Osteocyte (in vitro differentiated cells): ENCODE measurements around the gene RAB44. TPM values are rescaled to one million over a fixed set of nuclear protein-coding genes. Genes with fewer than 3 reads are reported as not detected.

Source experiments
- DNase-seq: peaks from one replicate; pipeline ENCODE4 v3.0.0; 2021; ENCODE audit warnings: mixed read lengths; ENCODE audit not compliant: unreplicated experiment; ENCODE audit errors: extremely low spot score
- H3K27ac Mint-ChIP-seq: one replicate; pipeline ENCODE4 v1.8.0; 2021; ENCODE audit warnings: mild to moderate bottlenecking, mixed read lengths; ENCODE audit not compliant: unreplicated experiment
- H3K27me3 Mint-ChIP-seq: one replicate; pipeline ENCODE4 v1.8.0; 2021; ENCODE audit warnings: mixed read lengths; ENCODE audit not compliant: unreplicated experiment
- H3K36me3 Mint-ChIP-seq: one replicate; pipeline ENCODE4 v1.8.0; 2021; ENCODE audit warnings: mixed read lengths; ENCODE audit not compliant: unreplicated experiment
- H3K4me1 Mint-ChIP-seq: one replicate; pipeline ENCODE4 v1.8.0; 2021; ENCODE audit warnings: mixed read lengths; ENCODE audit not compliant: unreplicated experiment
- H3K4me3 Mint-ChIP-seq: one replicate; pipeline ENCODE4 v1.8.0; 2021; ENCODE audit warnings: mild to moderate bottlenecking, moderate library complexity, mixed read lengths; ENCODE audit not compliant: unreplicated experiment
- H3K9me3 Mint-ChIP-seq: one replicate; pipeline ENCODE4 v1.8.0; 2021; ENCODE audit warnings: mixed read lengths; ENCODE audit not compliant: unreplicated experiment
- total RNA-seq: library from RNA; stranded (reverse); gene quantifications from 2 replicates; pipeline ENCODE4 v1.2.1, GENCODE V29; 2021
- TF ChIP-seq, protein P1 (sequence below): fragments of 200-600 bp; sonication (generic); IDR thresholded peaks from 2 replicates; pipeline ENCODE4 v1.5.0; 2021; ENCODE audit warnings: antibody characterized with exemption, mild to moderate bottlenecking, moderate library complexity

The RAB44 gene
- total RNA-seq, 1 donor from 2014 or later = not detected

DNA sequence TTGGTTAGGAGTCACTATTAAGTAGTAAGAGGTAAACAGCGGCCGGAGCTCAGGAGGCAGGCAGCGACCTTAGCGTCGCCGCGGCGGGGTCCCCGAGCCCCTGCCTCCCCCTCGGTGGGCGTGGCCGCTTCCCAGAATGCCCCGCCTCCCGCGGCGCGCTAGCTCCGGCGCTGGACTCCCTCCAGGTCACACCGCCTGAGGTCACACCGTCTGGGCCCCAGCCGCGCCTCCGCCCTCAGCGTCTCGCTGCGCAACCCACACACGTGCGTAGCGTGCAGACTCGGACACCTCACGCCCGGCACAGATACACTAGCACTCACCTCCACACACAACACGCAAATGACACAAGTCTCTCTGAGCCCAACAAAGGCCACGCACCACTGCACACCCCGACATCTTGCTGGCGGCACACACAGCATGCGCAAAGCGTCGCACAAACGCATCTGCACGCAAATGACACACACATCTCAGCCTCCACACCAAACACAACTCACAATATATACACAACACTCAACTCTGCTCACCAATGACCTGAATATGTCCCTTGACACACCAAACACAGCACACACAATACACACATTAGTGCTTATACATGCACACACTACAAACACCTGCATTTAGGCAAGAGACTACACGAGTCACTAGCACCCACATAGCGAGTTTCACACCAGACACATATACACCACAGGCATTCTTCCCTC lies 36.7 kb upstream of the RAB44 start:
- Mint-ChIP-seq H3K9me3 (no peaks in the 10 kb centered on the region), H3K27ac (no peak overlapping the region), H3K27me3 (peaks cover 8% of the 10 kb centered on the region), H3K4me3 (no peak overlapping the region), H3K4me1 (peaks cover 10% of the 10 kb centered on the region), H3K36me3 (no peaks in the 10 kb centered on the region)
- no peak for DNase-seq
- TF ChIP-seq, protein P1, sequence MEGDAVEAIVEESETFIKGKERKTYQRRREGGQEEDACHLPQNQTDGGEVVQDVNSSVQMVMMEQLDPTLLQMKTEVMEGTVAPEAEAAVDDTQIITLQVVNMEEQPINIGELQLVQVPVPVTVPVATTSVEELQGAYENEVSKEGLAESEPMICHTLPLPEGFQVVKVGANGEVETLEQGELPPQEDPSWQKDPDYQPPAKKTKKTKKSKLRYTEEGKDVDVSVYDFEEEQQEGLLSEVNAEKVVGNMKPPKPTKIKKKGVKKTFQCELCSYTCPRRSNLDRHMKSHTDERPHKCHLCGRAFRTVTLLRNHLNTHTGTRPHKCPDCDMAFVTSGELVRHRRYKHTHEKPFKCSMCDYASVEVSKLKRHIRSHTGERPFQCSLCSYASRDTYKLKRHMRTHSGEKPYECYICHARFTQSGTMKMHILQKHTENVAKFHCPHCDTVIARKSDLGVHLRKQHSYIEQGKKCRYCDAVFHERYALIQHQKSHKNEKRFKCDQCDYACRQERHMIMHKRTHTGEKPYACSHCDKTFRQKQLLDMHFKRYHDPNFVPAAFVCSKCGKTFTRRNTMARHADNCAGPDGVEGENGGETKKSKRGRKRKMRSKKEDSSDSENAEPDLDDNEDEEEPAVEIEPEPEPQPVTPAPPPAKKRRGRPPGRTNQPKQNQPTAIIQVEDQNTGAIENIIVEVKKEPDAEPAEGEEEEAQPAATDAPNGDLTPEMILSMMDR = no peak

GRCh38 chr6:36662380-36662779 lies 35.2 kb upstream of the RAB44 start:
- Mint-ChIP-seq H3K9me3 (no peaks in the 10 kb centered on the region), H3K4me1 (peaks cover 20% of the 10 kb centered on the region), H3K4me3 (no peak overlapping the region)

DNA sequence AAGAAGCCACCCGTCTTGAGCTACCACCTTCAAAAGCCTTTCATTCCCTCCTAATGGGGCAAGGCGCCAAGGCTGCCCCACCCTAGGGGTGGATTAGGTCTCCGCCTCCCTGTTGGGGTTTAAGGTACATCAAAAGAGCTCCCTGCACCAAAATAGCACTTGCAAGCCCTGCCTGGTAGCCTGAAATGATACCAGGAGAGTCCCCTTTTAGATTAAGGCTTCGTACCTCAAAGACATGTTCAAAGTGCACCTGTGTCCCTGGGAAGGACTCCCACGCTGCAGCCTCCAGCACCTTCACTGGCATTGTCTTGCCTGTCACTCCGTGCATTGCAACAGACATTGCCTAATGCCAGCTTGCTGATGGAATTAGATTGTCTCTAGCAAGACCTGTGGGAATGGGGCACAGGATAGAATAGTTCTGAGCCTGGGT lies 34.8 kb upstream of the RAB44 start:
- Mint-ChIP-seq H3K27me3 (peaks cover 5% of the 10 kb centered on the region), H3K36me3 (no peaks in the 10 kb centered on the region), H3K4me1 (peaks cover 19% of the 10 kb centered on the region), H3K9me3 (no peaks in the 10 kb centered on the region), H3K4me3 (no peak overlapping the region), H3K27ac (no peak overlapping the region)
- TF ChIP-seq, protein P1 = no peak
- no peak for DNase-seq

More at GRCh38 chr6:36662380-36662779, 35.2 kb upstream of the RAB44 start:
- TF ChIP-seq, protein P1 = no peak
- no peaks in the 10 kb centered on the region for H3K36me3 Mint-ChIP-seq
- no peak for DNase-seq
- H3K27ac Mint-ChIP-seq = no peak overlapping the region
- peaks cover 6% of the 10 kb centered on the region for H3K27me3 Mint-ChIP-seq

DNA sequence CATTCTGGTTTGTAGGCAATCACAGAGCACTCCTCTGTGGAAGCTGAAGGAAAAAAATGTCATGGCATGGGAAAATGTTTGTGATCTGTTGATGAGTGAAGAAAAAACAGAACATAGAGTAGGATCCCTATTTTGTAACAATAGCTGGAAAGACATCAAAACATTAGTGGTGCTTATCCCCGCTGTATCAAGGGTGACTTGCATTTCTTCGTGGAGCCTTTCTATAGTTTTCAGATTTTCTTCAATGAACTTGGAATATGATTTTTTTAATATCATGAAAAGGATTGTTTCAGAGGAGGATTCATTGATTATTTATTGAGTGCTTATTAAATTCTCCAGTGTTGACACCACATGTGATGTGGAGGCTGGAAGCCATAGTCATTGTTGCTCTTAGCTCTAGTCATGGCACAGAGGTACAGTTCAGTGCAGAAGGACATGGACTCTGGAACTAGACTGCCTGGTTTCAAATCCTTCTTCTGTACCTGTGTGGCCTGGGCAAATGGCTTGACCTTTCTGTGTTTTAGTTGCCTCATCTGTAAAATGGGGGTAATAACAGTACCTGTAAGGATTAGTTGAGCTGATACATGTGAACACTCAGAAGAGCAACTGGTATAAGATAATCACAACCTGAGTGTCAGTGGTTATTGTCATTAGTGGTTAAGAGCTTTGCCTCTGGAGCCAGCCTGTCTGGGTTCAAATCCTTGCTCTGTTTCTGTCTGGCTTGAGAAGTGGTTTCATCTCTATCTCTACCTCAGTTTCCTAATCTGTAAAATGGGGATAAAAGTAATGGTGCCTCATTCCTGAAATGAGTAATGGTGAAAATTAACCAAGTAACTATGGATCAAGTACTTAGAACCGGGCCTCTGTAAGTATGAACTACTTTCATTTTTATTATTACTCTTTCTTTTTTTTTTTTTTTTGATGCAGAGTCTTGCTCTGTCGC lies 33.9 kb upstream of the RAB44 start:
- Mint-ChIP-seq H3K27ac (no peak overlapping the region), H3K4me3 (no peak overlapping the region), H3K4me1 (peaks cover 19% of the 10 kb centered on the region), H3K27me3 (peaks cover 4% of the 10 kb centered on the region), H3K9me3 (no peaks in the 10 kb centered on the region), H3K36me3 (no peaks in the 10 kb centered on the region)
- DNase-seq = no peak
- TF ChIP-seq, protein P1 = no peak

- DNase-seq = no peak
- no peaks in the 10 kb centered on the region for H3K27me3 Mint-ChIP-seq
- no peak overlapping the region for H3K4me3 Mint-ChIP-seq
- peaks cover 18% of the 10 kb centered on the region for H3K4me1 Mint-ChIP-seq
- TF ChIP-seq, protein P1 = no peak
- H3K27ac Mint-ChIP-seq = no peak overlapping the region
- no peaks in the 10 kb centered on the region for H3K9me3 Mint-ChIP-seq
- no peaks in the 10 kb centered on the region for H3K36me3 Mint-ChIP-seq
These were observed 32.4 kb upstream of the RAB44 start for GRCh38 chr6:36665180-36665579.
